Measurements from ENCODE around the gene CBFA2T3. TPM values are rescaled to one million over a fixed set of nuclear protein-coding genes. Genes with fewer than 3 reads are reported as not detected.

Gene CBFA2T3
- polyA plus RNA-seq, 1 experiment: not detected

- Histone ChIP-seq H3K27me3 (ENCODE audit: control insufficient read depth, insufficient read depth, low read length) (no peaks in the 10 kb centered on the region), H3K36me3 (ENCODE audit: control insufficient read depth, insufficient read depth, low read length) (no peaks in the 10 kb centered on the region), H3K4me3 (ENCODE audit: low read depth, low read length) (no peak overlapping the region)
- ChIA-PET POLR2A (no interaction called here), CTCF (interaction anchor here (1.4 to 1.5 kb wide), 2 partner anchors 16 to 68 kb away, joined by 4 to 5 read pairs; no protein-coding TSS in a partner anchor)
- TF ChIP-seq CTCF (IDR thresholded peaks at IDR 0.05; ENCODE audit: insufficient read depth, low read depth, low read length): no peak
- no peak for DNase-seq (ENCODE audit: low read depth)
These were observed 50.5 kb downstream of the CBFA2T3 start for GRCh38 chr16:88926374-88926990.

DNA sequence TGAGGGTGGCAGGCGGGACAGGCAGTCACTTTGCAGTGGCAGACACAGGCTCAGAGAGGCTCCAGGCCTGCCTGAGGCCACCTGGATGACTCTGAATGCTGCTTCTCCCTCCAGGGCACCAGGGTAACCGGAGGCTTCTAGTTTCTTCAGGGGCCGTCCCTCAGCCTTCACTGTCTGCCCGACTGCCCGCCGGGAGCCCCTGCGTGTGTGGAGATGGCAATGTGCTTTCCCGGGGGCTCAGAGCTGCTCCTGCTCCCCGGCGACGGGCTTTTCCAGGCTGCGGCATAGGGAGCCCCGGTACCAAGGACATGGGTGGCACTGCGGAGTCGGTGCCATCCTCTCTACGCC is 51.5 kb downstream of the CBFA2T3 start:
- Histone ChIP-seq H3K4me3 (ENCODE audit: low read depth, low read length) (no peak overlapping the region), H3K36me3 (ENCODE audit: control insufficient read depth, insufficient read depth, low read length) (no peaks in the 10 kb centered on the region), H3K27me3 (ENCODE audit: control insufficient read depth, insufficient read depth, low read length) (no peaks in the 10 kb centered on the region)
- no peak for TF ChIP-seq CTCF (IDR thresholded peaks at IDR 0.05; ENCODE audit: insufficient read depth, low read depth, low read length)
- ChIA-PET CTCF (interaction anchor here (1.0 to 1.5 kb wide), 3 partner anchors 17 to 67 kb away, joined by 3 to 5 read pairs (median 4); no protein-coding TSS in a partner anchor), POLR2A (no interaction called here)
- no peak for DNase-seq (ENCODE audit: low read depth)

GRCh38 chr16:88924834-88925539 is 52.0 kb downstream of the CBFA2T3 start:
- Histone ChIP-seq H3K36me3 (ENCODE audit: control insufficient read depth, insufficient read depth, low read length) (no peaks in the 10 kb centered on the region), H3K4me3 (ENCODE audit: low read depth, low read length) (no peak overlapping the region), H3K27me3 (ENCODE audit: control insufficient read depth, insufficient read depth, low read length) (no peaks in the 10 kb centered on the region)
- no peak for DNase-seq (ENCODE audit: low read depth)
- ChIA-PET CTCF (interaction anchor here (1.0 kb wide), 1 partner anchor 17 kb away, joined by 3 read pairs; no protein-coding TSS in a partner anchor), POLR2A (no interaction called here)
- TF ChIP-seq CTCF (IDR thresholded peaks at IDR 0.05; ENCODE audit: insufficient read depth, low read depth, low read length): peak; percentile 61

DNA sequence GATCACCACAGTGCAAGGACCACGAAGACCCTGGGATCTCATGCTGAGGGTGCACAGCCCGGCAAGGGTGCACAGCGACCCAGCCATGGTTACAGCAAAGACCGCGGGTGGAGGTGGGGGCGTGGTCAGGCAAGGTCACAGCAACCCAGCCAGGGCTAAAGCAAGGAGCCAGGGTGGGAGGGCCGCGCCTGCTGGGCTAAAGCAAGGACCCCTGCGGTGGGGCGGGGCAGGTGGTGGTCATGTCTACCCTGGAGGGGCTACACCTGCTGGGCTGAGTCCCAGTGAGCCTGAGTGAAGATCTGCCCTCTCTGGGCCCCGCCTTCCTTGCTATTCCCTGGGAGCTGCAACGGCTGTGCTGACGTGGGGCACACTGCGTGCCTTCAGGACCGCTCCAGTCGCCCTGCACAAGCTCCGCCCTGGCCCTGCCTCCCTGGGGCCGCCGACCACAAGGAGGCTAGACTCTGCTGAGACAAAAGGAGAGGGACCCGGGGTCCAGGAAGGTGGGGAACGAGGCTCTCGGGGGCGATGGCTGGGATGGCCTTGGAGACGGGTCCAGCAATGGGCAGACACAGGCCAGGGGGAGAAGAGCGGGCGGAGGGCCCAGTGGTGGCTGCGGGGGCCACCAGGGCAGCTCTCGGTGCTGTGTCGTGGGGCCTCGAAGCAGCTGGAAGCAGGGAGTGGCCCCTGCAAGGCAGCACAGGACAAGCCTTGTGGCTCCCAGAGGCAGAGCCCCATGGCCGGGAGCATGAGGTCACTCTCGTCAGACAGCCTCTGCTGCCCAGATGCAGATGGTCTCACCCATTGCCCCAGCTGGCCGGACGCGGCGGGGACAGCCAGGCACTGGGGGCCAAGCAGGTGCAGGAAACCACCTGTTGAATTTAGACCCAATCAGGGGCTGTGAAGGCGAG is 52.8 kb downstream of the CBFA2T3 start:
- Histone ChIP-seq H3K27me3 (ENCODE audit: control insufficient read depth, insufficient read depth, low read length) (no peaks in the 10 kb centered on the region), H3K36me3 (ENCODE audit: control insufficient read depth, insufficient read depth, low read length) (no peaks in the 10 kb centered on the region), H3K4me3 (ENCODE audit: low read depth, low read length) (no peak overlapping the region)
- ChIA-PET CTCF (interaction anchor here (1.0 kb wide), 1 partner anchor 18 kb away, joined by 3 read pairs; no protein-coding TSS in a partner anchor), POLR2A (no interaction called here)
- no peak for DNase-seq (ENCODE audit: low read depth)
- TF ChIP-seq CTCF (IDR thresholded peaks at IDR 0.05; ENCODE audit: insufficient read depth, low read depth, low read length): no peak

DNA sequence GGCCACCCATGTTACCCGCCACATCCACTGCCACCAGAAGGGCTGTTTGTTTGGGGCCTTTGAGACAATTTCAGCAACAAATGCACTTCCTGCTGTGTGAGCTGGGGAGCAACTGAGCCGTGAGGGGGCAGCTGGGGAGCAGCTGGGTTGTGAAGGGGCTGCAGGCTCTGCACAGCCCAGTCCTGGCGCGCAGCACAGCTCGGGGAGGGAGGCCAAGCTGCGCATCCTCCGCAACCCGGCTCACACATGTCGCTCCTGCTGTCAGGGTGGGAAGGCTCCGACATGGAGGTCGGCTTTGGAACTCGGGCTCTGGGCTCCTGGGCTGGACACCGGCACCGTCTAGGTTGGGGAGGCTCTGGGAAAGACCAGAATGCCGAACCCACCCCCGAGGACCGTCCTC is 53.6 kb downstream of the CBFA2T3 start:
- DNase-seq (ENCODE audit: low read depth): no peak
- no peak overlapping the region for H3K4me3 ChIP-seq (ENCODE audit: low read depth, low read length)
- H3K27me3 ChIP-seq (ENCODE audit: control insufficient read depth, insufficient read depth, low read length): no peaks in the 10 kb centered on the region
- POLR2A ChIA-PET: no interaction called here
- CTCF ChIA-PET: no interaction called here
- TF ChIP-seq CTCF (IDR thresholded peaks at IDR 0.05; ENCODE audit: insufficient read depth, low read depth, low read length): no peak
- H3K36me3 ChIP-seq (ENCODE audit: control insufficient read depth, insufficient read depth, low read length): no peaks in the 10 kb centered on the region

Measured in BJ (cell line).